PC-3 (cell line): ENCODE data around the gene TGFBR3. TPM values are rescaled to one million over a fixed set of nuclear protein-coding genes. Genes with fewer than 3 reads are reported as not detected.

Experiments used
- ATAC-seq: fragments of 200-7000 bp; cut with Tn5 transposase; 2 replicates; pipeline ENCODE4 v1.9.1; 2020; ENCODE audit warnings: mild to moderate bottlenecking, moderate library complexity
- BruUV-seq: library from RNA; stranded (reverse); fragments of 400-500 nt; replicated peaks from 2 replicates; lab custom pipeline; 2021; lab: Mats Ljungman, UMichigan
- CTCF ChIA-PET: fragments of 300-600 bp; sonication (Branson Sonifier 250); formaldehyde crosslinking; loops from one replicate; lab custom pipeline; 2022; ENCODE audit warnings: antibody characterized with exemption; lab: Charles Lee
- POLR2A ChIA-PET: fragments of 300-600 bp; sonication (Branson Sonifier 250); formaldehyde crosslinking; loops from one replicate; lab custom pipeline; 2022; ENCODE audit warnings: antibody characterized with exemption; ENCODE audit not compliant: unreplicated experiment; lab: Charles Lee
- DNase-seq: peaks from one replicate; pipeline ENCODE4 v3.0.0-alpha.2; 2015
- H2AFZ ChIP-seq: fragments of 300-600 bp; sonication (generic); 2 replicates; pipeline ENCODE4 v1.6.0; 2016; ENCODE audit warnings: antibody characterized with exemption, low read length
- H3F3A ChIP-seq: fragments of 300-600 bp; sonication (generic); one replicate; pipeline ENCODE4 v1.6.0; 2017; ENCODE audit warnings: antibody characterized with exemption, low read length, control low read depth, mild to moderate bottlenecking; ENCODE audit not compliant: unreplicated experiment
- H3K27ac ChIP-seq: fragments of 300-600 bp; sonication (generic); 2 replicates; pipeline ENCODE4 v1.5.1; 2016; ENCODE audit warnings: mild to moderate bottlenecking, low read length
- H3K27me3 ChIP-seq: fragments of 300-600 bp; sonication (generic); 2 replicates; pipeline ENCODE4 v1.6.1; 2016; ENCODE audit warnings: low read length, mixed read lengths
- H3K36me3 ChIP-seq: fragments of 300-600 bp; sonication (generic); 2 replicates; pipeline ENCODE4 v1.6.1; 2016; ENCODE audit warnings: low read depth, mixed run types, low read length, mixed read lengths
- H3K4me1 ChIP-seq: fragments of 300-600 bp; sonication (generic); 2 replicates; pipeline ENCODE4 v1.5.1; 2016; ENCODE audit warnings: low read length; ENCODE audit not compliant: insufficient read depth
- H3K4me2 ChIP-seq: fragments of 300-600 bp; sonication (generic); 2 replicates; pipeline ENCODE4 v1.6.0; 2016; ENCODE audit warnings: low read length
- H3K4me3 ChIP-seq: fragments of 300-600 bp; sonication (generic); 2 replicates; pipeline ENCODE4 v1.5.1; 2016; ENCODE audit warnings: mild to moderate bottlenecking, low read length, mixed read lengths
- H3K79me2 ChIP-seq: fragments of 300-600 bp; sonication (generic); 2 replicates; pipeline ENCODE4 v1.6.1; 2017; ENCODE audit warnings: low read length, mixed read lengths
- H3K9ac ChIP-seq: fragments of 300-600 bp; sonication (generic); 2 replicates; pipeline ENCODE4 v1.6.0; 2016; ENCODE audit warnings: mild to moderate bottlenecking, low read length
- H3K9me2 ChIP-seq: fragments of 300-600 bp; sonication (generic); replicated peaks from 2 replicates; pipeline ENCODE4 v1.6.1; 2016; ENCODE audit warnings: mixed run types, low read length, mixed read lengths
- H3K9me3 ChIP-seq: fragments of 300-600 bp; sonication (generic); 2 replicates; pipeline ENCODE4 v1.6.1; 2016; ENCODE audit warnings: low read length, mixed read lengths
- H4K20me1 ChIP-seq: fragments of 300-600 bp; sonication (generic); 2 replicates; pipeline ENCODE4 v1.6.1; 2016; ENCODE audit warnings: low read length, mixed read lengths
- CTCF ChIP-seq: fragments of 300-600 bp; sonication (generic); conservative IDR thresholded peaks from 2 replicates; pipeline ENCODE4 v1.5.1; 2017; ENCODE audit warnings: antibody characterized with exemption, low read depth, mild to moderate bottlenecking, low read length
- EZH2 ChIP-seq: fragments of 300-600 bp; sonication (generic); IDR thresholded peaks from one replicate; pipeline ENCODE4 v1.6.1; 2017; ENCODE audit warnings: antibody characterized with exemption, mild to moderate bottlenecking, low read length; ENCODE audit not compliant: unreplicated experiment
- EZH2phosphoT487 ChIP-seq: fragments of 300-600 bp; sonication (generic); IDR thresholded peaks from 2 replicates; pipeline ENCODE4 v1.6.1; 2018; ENCODE audit warnings: mild to moderate bottlenecking, antibody characterized with exemption, low read length, borderline replicate concordance
- intact Hi-C: fragments of 100-400 bp; cut with micrococcal nuclease; formaldehyde crosslinking; loops from 2 replicates; pipeline ENCODE4 v1.9.0; 2023
- total RNA-seq: library from RNA; depleted of rRNA; stranded (reverse); fragments of >200 nt; gene quantifications from 2 replicates; pipeline ENCODE4 v1.2.3, GENCODE V29; 2014

The TGFBR3 gene
- total RNA-seq, 1 experiment from 2014 or later, result 2.8 TPM

GRCh38 chr1:91894036-91894761, 8.2 kb upstream of the TGFBR3 start:
- no TSS peak for BruUV-seq
- Histone ChIP-seq H3K36me3 (no peaks in the 10 kb centered on the region), H3K9ac (no peak overlapping the region), H2AFZ (no peak overlapping the region), H3K79me2 (no peaks in the 10 kb centered on the region), H4K20me1 (no peaks in the 10 kb centered on the region), H3K9me2 (no peaks in the 10 kb centered on the region), H3K4me1 (peaks cover 7% of the 10 kb centered on the region), H3K4me2 (no peak overlapping the region), H3K27ac (no peak overlapping the region), H3K27me3 (no peaks in the 10 kb centered on the region), H3K9me3 (no peaks in the 10 kb centered on the region), H3K4me3 (no peak overlapping the region), H3F3A (no peaks in the 10 kb centered on the region)
- no peak for DNase-seq
- TF ChIP-seq EZH2 (no peak), EZH2phosphoT487 (no peak), CTCF (no peak)
- CTCF ChIA-PET, result no interaction called here
- POLR2A ChIA-PET, result no interaction called here
- intact Hi-C loops, result no loop called here
- ATAC-seq, result no peak

GRCh38 chr1:91891969-91892368, 6.0 kb upstream of the TGFBR3 start:
- ChIA-PET CTCF (no interaction called here), POLR2A (no interaction called here)
- DNase-seq (no peak), ATAC-seq (no peak)
- H3K27me3 ChIP-seq, result no peaks in the 10 kb centered on the region
- no peak overlapping the region for H3K4me3 ChIP-seq
- no peak overlapping the region for H2AFZ ChIP-seq
- no TSS peak for BruUV-seq
- H3K79me2 ChIP-seq, result no peaks in the 10 kb centered on the region
- H3K4me1 ChIP-seq, result peaks cover 7% of the 10 kb centered on the region
- H3K27ac ChIP-seq, result no peak overlapping the region
- H3F3A ChIP-seq, result no peaks in the 10 kb centered on the region
- no peaks in the 10 kb centered on the region for H3K36me3 ChIP-seq
- intact Hi-C loops, result no loop called here
- H3K9ac ChIP-seq, result no peak overlapping the region
- H3K4me2 ChIP-seq, result no peak overlapping the region
- no peaks in the 10 kb centered on the region for H4K20me1 ChIP-seq
- TF ChIP-seq EZH2, result no peak
- no peak for TF ChIP-seq EZH2phosphoT487
- no peak for TF ChIP-seq CTCF
- H3K9me2 ChIP-seq, result no peaks in the 10 kb centered on the region
- H3K9me3 ChIP-seq, result no peaks in the 10 kb centered on the region

GRCh38 chr1:91891454-91891853, 5.5 kb upstream of the TGFBR3 start:
- ChIA-PET CTCF (no interaction called here), POLR2A (interaction anchor here (0.7 kb wide), 1 partner anchor 1347 kb away, joined by 11 read pairs; no protein-coding TSS in a partner anchor)
- Histone ChIP-seq H3F3A (no peaks in the 10 kb centered on the region), H3K27me3 (no peaks in the 10 kb centered on the region), H3K27ac (no peak overlapping the region), H3K9me2 (no peaks in the 10 kb centered on the region), H3K9me3 (no peaks in the 10 kb centered on the region), H3K9ac (no peak overlapping the region), H2AFZ (no peak overlapping the region), H3K79me2 (no peaks in the 10 kb centered on the region), H3K4me1 (peaks cover 12% of the 10 kb centered on the region), H3K4me3 (no peak overlapping the region), H3K4me2 (no peak overlapping the region), H4K20me1 (no peaks in the 10 kb centered on the region), H3K36me3 (no peaks in the 10 kb centered on the region)
- intact Hi-C loops, result no loop called here
- BruUV-seq, result no TSS peak
- ATAC-seq (no peak), DNase-seq (no peak)
- TF ChIP-seq EZH2 (no peak), EZH2phosphoT487 (no peak), CTCF (no peak)
